Progenitor cell of endocrine pancreas (in vitro differentiated cells): ENCODE results near the gene UVSSA. TPM values are rescaled to one million over a fixed set of nuclear protein-coding genes. Genes with fewer than 3 reads are reported as not detected.
A peak's percentile ranks its signal among the peaks of the same experiment; 100 is the strongest.

Experiments
- DNase-seq: peaks from one replicate; pipeline ENCODE4 v3.0.0; 2021; ENCODE audit warnings: low spot score; ENCODE audit not compliant: unreplicated experiment
- H3K27ac Mint-ChIP-seq: 2 replicates; pipeline ENCODE4 v1.8.0; 2021; ENCODE audit warnings: mild to moderate bottlenecking, moderate library complexity, mixed read lengths
- H3K27me3 Mint-ChIP-seq: 2 replicates; pipeline ENCODE4 v1.8.0; 2021; ENCODE audit warnings: mixed read lengths
- H3K36me3 Mint-ChIP-seq: 2 replicates; pipeline ENCODE4 v1.8.0; 2022; ENCODE audit warnings: mixed read lengths; ENCODE audit not compliant: insufficient read depth
- H3K4me1 Mint-ChIP-seq: 2 replicates; pipeline ENCODE4 v1.8.0; 2021; ENCODE audit warnings: low read depth, mixed read lengths
- H3K4me3 Mint-ChIP-seq: 2 replicates; pipeline ENCODE4 v1.8.0; 2021; ENCODE audit warnings: low read depth, mild to moderate bottlenecking, moderate library complexity, mixed read lengths
- H3K9me3 Mint-ChIP-seq: 2 replicates; pipeline ENCODE4 v1.8.0; 2021; ENCODE audit warnings: low read depth, mixed read lengths
- CTCF ChIP-seq: fragments of 200-600 bp; sonication (generic); IDR thresholded peaks from one replicate; pipeline ENCODE4 v1.5.0; 2021; ENCODE audit warnings: antibody characterized with exemption, mild to moderate bottlenecking; ENCODE audit not compliant: unreplicated experiment
- total RNA-seq: library from RNA; stranded (reverse); gene quantifications from 2 replicates; pipeline ENCODE4 v1.2.1, GENCODE V29; 2021

UVSSA gene
- total RNA-seq, 1 donor from 2014 or later: 32.5 TPM

GRCh38 chr4:1337376-1337831 lies 9.6 kb upstream of the UVSSA start:
- Mint-ChIP-seq H3K36me3 (peaks cover 45% of the 10 kb centered on the region), H3K9me3 (no peaks in the 10 kb centered on the region), H3K27me3 (no peaks in the 10 kb centered on the region), H3K4me3 (no peak overlapping the region), H3K4me1 (no peaks in the 10 kb centered on the region), H3K27ac (peak overlapping the region; percentile 79)
- no peak for DNase-seq
- no peak for TF ChIP-seq CTCF

GRCh38 chr4:1337951-1338751 lies 8.9 kb upstream of the UVSSA start:
- Mint-ChIP-seq H3K27me3 (no peaks in the 10 kb centered on the region), H3K27ac (peak overlapping the region; percentile 79), H3K4me1 (no peaks in the 10 kb centered on the region), H3K4me3 (no peak overlapping the region), H3K9me3 (no peaks in the 10 kb centered on the region), H3K36me3 (peaks cover 45% of the 10 kb centered on the region)
- no peak for DNase-seq
- no peak for TF ChIP-seq CTCF

GRCh38 chr4:1338752-1339414 lies 8.1 kb upstream of the UVSSA start:
- Mint-ChIP-seq H3K9me3 (no peaks in the 10 kb centered on the region), H3K27me3 (no peaks in the 10 kb centered on the region), H3K27ac (peak overlapping the region; percentile 57), H3K4me1 (no peaks in the 10 kb centered on the region), H3K4me3 (no peak overlapping the region), H3K36me3 (peaks cover 47% of the 10 kb centered on the region)
- DNase-seq: no peak
- no peak for TF ChIP-seq CTCF

DNA sequence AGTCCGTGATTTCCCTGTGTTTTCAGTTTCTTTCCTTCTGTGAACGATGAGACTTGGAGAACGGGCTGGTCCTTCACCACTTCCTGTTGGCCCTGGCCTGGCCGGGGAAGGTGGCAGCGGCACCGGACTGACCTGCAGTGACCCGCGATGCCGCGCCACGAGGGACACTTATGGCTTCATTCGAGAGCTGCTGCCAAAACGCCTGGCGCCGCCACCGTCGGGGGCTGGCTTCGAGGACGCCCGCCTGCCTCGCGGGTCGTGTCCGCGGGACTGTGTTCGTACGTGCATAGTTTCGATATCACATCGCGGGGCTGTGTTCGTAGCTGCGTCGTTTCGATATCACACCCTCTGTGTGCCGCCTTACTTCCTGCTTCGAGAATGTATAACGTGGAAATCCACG lies 7.5 kb upstream of the UVSSA start:
- Mint-ChIP-seq H3K27me3 (no peaks in the 10 kb centered on the region), H3K4me1 (peaks cover 1% of the 10 kb centered on the region), H3K36me3 (peaks cover 45% of the 10 kb centered on the region)

More for the DNA sequence above, 7.5 kb upstream of the UVSSA start:
- Mint-ChIP-seq H3K27ac (no peak overlapping the region), H3K4me3 (no peak overlapping the region), H3K9me3 (no peaks in the 10 kb centered on the region)
- no peak for TF ChIP-seq CTCF
- DNase-seq: no peak
